Measurements from ENCODE around the gene RHOU.
"Not testable (repeated sequence)": the region's sequence is repeated elsewhere in the genome, so short reads cannot be mapped to it uniquely, and the experiment has no call there.

The RHOU gene

DNA sequence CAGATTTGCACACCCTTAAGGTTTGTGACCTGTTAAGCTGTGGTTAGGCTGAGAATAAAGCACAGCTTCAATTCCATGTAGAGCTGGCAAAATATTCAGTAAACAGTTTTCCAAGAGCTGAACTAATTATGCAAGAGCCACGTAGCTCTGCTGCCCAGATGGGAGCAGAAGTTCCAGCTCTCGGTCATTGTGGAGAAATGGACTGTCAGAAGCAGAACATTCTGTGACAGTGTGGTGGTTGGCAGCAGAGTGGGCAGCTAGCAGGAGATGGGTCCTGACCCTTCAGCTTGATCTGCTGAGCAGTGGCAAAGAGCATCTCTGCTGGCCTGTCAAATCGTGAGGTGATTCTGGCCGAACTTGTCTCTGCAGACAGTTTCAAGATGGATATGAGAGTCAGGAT is 23.2 kb downstream of the RHOU start:
- no peak for DNase-seq (ENCODE audit: low read depth)

DNA sequence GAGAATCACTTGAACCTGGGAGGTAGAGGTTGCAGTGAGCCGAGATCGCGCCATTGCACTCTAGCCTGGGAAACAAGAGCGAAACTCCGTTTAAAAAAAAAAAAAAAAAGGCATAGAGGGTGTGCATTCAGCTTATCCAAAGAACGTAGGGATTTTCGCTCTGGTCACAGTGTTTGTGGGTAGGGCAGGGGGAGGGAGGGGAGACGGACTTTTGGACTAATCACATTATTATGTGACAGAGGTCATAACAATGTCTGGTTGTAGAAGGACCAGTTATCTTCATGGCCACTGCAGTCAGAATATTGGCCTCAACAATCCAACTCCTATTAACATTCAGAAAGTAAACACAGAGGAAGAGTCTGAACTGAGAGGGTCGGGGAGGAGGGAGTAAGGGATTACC is 25.7 kb downstream of the RHOU start:
- no peak for DNase-seq (ENCODE audit: low read depth)

DNA sequence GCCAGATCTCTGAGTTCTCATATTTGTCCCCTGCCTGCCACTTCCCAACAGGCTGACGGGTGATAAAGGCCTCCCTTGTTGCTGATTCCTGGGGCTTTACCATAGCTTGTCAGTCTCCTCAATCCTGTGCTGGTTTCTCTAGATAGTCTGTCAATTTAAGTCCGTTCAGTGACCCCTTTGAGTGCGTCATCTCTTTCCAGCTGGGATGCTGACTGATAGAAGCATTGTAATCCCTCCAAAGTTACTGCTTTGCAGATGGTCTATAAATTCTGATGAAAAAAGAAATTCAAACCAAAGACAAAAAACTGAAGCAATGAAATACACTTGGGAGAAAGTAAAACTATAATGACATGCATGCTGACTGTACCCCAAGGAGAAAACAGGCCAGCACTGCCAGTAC is 28.3 kb downstream of the RHOU start:
- no peak for DNase-seq (ENCODE audit: low read depth)

DNA sequence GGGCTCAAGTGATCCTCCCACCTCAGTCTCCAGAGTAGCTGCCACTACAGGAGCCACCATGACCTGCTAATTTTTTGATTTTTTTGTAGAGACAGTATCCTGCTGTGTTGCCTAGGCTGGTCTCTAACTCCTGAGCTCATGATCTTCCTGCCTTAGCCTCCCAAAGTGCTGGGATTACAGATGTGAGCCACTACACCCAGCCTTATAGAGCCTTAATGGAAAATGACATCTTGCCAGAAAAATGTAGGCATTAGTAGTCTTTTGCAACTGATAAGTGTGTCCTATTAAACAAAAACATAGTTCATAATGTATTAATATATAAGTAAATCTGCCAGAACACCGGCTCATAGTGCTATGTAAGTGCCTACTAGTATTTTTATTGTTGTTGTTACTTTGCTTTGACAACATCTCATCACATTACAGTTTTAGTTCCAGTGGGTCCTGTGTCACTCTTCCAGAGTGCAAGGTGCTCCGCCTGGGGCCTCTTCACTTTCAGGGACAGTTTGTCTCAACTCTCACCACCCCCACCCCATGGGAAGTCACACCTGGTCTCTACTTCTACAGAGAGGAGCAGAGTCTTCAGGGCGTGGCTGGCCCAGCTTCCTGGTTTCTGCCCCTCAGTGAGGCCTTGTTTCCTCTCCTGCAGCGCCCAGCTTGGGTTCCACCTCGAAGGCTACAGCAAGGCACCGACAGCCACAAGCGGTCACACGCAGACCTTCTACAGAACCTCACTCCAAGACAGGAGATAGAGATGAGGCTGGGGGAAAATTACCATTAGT is 30.1 kb downstream of the RHOU start:
- DNase-seq (ENCODE audit: low read depth): no peak

DNA sequence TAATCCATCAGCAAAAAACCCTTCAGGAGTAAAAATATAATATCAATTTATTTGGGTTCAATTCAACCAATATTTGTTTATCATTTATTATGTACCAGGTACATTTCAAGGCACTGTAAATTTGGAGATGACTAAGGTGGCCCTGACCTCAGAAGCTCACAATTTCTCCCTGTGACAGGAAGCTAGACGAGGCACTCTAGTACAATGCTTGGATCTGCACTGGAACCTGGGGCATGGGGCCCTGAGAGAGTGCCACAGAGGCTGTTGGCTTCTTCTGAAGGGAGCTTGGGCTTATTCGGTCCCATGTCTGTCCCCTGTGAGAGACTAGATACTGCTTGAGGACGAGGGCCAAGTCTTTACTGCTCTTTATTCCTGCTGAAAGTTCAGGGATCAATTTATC is 31.5 kb downstream of the RHOU start:
- no peak for DNase-seq (ENCODE audit: low read depth)

DNA sequence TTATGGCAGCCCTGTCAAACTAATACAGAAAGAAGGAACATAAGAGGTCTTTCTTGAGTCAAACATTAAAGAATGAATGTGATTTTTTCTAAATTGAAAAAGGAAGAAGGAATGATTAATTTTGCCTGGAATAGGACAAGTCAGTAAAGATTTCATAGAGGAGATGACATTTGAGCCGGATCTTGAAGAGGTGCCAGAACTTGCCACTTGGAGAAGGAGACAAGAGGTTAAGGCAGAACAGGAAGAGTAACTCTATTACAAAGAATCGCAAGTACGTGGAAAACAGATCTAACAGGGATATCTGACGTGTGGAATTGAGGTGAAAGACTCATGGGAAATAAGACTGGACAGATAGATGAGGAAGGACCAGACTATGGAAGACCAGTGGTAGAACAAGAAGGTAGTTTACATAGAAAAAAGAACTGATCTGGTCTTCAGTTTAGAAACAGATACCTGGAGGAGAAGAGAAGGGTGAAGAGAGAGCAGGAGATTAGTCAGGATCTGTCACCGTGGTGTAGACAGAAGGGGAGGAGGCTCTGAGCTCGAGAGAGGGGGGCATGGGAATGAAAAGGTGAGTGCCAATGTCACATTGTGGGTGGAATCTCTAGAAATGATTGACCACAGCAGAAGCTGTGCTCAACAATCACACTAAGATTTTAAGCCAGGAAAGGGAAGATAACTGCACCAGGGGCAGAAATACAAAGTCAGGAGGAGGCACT is 32.5 kb downstream of the RHOU start:
- DNase-seq (ENCODE audit: low read depth): no peak

DNA sequence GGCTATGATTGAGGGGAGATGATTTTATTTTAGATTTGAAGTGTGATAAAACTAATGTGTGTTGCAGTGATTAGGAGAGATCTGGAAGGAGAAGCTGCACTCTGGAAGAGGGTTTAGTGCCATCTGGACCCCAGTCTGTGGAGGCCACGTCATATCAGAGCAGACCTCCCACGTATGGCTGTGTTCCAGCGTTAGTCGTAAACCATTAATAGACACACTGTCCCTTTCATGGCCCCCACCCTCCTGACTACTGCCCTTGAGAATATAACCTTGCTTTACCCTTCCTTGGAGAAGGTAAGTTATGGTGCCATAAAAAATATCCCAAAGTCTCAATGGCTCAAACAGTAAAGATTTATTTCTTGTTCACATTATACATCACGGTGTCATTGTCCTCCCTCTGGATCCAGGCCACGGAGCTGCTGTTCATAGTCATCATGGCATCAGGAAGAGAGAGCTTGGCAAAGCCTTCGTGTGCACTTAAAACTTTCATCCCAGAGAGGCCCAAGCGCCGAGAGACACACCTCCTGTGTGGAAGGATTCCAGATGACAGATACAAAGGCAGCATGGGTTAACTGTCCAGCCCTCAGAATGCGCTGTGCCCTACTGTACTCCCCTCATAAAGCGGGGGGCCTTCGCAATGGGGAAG is 33.2 kb downstream of the RHOU start:
- DNase-seq (ENCODE audit: low read depth): no peak

DNA sequence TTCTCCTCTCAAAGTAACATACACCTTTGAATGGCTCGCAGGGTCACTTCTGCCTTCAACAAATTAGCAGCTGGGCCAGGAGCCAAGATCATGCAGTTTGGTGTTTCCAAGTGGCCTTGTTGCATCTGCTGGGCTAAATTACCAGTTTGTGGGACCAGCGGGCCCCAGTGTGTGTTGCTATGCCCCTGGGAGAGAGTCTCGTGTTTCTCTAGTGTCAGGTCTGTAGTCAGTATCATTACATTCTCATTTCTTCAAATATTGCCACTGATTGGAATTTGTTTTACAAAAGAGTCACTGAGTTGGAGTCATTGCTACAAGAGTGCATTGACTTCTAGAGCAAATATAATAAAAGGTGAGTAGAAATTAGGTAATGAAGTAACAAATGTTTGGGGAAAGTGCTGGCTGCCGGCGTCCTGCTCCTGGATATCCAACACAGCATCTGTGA is 35.5 kb downstream of the RHOU start:
- DNase-seq (ENCODE audit: low read depth): no peak

DNA sequence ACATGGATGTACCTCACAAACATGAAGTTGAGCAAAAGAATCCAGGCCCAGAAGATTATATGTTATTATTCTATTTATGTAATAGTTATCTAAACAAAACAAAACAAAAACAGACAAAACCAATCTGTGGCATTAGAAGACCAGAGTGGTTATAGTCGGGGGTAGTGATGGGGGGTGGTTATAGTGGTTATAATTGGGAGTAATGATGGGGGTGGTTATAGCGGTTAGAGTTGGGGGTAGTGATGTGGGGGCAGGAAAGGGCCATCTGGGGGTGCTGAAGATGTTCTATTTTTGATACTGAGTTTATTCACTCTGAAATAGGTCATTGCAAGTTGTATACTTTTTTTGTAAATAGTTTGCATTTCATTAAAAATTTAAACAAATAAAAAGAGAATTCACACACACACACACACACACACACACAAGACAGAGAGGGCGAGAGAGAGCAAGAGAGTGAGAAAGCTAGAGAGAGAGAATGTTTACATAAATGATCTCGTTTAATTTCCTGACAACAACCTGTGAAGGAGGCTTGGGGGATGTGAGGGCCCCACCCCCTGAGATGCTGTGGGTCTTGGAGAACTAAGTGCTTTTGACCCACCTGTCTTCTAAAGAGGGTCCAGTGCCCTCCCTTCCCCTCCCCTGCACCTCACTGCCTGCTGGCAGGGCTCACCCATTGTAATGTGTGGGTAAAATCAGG is 37.4 kb downstream of the RHOU start:
- no peak for DNase-seq (ENCODE audit: low read depth)

DNA sequence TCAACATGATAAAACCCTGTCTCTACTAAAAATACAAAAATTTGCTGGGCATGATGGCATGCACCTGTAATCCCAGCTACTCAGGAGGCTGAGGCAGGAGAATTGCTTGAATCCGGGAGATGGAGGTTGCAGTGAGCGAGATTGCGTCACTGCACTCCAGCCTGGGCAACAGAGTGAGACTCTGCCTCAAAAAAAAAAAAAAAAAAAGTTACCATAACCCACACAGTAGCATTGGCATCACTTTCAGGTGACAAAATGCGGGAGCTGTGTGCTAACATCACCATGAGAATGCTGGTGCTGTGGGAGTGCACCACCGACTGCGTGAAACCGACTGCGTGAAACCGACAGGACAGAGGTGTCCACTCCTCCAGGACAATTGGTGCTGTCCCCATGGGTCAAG is 40.7 kb downstream of the RHOU start:
- DNase-seq (ENCODE audit: low read depth): not testable (repeated sequence)

DNA sequence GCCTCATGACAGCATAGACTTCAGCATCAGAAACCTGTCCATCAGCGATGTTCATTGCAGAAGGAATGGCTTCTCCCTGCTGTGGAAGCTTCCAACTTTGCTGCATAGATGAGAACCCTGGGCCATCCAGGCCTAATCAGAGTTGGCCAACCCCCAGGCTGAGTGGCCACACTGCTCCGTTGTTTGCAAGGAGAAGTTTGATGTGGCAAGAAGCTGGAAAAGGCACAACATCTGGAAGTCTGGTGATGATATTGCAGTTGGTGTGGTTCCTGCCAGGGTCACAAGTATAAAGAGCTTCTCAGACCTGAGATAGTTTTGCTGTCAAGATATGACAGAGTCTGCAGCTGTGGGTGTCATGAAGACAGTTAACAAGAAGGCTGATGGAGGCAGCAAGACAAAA is 41.2 kb downstream of the RHOU start:
- no peak for DNase-seq (ENCODE audit: low read depth)

DNA sequence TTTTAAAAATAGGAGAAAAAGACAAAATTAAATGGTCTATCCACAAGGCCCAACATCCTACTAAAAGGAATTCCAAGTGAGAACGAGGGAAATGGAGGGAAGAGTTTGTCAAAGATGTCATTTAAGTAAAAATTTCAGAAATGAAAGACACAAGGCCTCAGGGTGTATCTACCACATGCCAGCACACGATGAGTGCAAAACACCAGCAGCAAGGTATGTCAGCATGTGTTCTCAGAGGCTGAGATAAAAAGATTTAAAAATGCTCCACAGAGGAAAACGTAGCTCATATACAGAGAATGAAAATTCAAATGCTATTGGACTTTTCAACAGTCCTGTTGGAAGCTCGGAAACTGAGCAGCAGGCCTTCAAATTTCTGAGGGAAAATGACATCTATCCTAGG is 42.0 kb downstream of the RHOU start:
- no peak for DNase-seq (ENCODE audit: low read depth)

DNA sequence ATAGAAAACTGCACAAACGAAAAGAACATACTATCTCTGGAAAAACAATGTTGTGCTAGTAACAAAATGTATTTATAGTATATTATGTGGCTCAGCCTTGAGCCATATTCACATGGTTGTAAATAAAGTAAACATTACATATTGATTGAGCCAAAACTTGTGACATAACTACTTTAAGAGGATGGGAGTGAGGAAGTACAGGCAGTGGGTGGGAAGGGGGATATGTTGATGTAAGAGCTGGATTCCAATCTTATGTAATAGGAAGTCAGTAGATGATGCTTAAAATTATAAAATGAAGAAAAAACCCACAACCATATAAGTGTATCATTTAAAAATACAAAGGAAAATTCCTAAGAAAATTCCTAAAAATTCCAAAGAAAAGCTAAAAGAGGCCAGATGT is 42.7 kb downstream of the RHOU start:
- DNase-seq (ENCODE audit: low read depth): no peak

DNA sequence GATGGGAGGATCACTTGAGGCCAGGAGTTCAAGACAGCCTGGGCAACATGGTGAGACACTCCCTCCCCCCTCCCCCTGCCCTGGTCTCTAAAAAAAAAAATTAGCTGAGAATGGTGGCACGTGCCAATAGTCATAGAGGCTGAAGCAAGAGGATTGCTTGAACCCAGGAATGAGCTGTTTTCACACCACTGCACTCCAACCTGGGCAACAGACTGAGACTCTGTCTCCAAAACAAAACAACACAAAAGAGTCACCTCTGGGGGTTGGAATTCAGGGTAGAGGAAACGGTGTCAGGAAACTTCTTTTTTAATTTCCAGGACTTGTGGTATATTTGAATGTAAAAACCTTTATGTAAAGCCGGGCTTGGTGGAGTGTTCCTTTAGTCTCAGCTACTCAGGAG is 43.2 kb downstream of the RHOU start:
- DNase-seq (ENCODE audit: low read depth): no peak

DNA sequence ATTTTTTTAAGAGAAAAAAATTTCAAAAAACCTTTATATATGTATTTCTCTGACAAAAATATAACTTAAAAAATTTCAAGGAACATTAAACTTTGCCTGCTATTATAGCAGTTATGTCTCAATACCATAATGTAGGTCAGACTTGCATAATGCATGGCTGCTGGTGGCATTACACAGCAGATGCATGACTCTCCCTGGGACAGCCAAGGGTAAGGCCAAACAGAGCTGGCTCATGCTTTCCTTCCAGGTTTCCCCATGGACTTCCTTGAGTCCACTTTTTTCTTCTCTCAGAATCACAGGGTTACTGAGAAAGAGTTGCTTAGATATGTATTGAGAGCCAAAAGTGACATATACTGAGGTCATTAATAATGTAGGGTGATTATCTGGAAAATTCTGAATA is 43.7 kb downstream of the RHOU start:
- DNase-seq (ENCODE audit: low read depth): no peak

DNA sequence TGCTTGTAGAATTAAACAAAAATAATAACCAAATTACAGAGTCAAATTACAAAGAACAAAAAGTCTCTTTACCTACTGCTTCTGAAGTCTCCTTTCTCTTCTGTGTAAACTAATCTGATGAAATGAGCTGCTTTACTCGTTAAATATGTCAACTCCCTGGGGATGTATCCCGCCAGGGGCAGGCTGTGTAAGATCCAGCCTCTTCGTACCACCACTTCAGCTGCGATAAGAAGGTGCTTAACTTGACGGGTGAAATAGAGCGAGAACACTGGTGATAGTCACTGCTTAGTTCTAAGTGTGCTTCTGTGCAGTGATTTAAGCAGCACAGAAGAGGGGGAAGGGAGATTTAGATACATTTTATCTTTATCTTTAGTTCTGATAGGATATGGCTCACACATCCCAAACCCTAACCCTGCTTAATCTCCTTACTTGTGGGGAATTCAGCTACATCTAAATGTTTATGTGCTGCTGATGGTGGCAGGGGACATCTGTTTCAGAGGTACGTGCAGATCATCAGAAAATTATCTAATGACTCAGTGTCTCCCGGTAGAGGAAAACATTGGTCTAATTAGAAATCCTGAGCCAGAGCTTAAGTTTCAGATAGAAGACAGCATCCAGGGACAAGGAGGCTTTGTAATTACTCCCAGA is 46.0 kb downstream of the RHOU start:
- DNase-seq (ENCODE audit: low read depth): no peak

DNA sequence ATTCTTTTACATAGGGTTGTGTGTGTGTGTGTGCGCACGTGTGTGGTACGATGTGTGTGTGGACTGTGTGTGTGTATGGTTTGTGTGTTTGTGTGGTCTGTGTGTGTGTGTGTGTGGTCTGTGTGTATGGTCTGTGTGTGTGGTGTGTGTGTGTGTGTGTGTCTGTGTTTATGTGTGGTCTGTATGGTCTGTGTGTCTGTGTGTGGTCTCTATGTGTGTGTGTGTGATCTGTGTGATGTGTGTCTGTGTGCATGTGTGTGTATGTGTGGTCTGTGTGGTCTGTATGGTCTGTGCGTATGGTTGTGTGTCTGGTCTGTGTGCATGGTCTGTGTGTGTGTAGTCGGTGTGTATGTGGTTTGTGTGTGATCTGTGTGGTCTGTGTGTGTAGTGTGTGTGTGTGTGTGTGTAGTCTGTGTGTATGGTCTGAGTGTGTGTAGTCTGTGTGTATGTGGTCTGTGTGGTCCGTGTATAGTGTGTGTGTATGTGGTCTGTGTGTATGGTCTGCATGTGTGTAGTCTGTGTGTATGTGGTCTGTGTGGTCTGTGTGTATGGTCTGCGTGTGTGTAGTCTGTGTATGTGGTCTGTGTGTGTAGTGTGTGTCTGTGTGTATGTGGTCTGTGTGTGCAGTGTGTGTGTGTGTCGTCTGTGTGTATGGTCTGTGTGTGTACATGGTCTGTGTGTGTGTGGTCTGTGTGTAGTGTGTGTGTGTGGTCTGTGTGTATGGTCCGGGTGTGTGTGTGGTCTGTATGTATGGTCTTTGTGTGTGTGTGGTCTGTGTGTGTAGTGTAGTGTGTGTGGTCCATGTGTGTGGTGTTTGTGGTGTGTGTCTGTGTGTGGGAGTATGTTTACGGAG is 46.8 kb downstream of the RHOU start:
- no peak for DNase-seq (ENCODE audit: low read depth)

DNA sequence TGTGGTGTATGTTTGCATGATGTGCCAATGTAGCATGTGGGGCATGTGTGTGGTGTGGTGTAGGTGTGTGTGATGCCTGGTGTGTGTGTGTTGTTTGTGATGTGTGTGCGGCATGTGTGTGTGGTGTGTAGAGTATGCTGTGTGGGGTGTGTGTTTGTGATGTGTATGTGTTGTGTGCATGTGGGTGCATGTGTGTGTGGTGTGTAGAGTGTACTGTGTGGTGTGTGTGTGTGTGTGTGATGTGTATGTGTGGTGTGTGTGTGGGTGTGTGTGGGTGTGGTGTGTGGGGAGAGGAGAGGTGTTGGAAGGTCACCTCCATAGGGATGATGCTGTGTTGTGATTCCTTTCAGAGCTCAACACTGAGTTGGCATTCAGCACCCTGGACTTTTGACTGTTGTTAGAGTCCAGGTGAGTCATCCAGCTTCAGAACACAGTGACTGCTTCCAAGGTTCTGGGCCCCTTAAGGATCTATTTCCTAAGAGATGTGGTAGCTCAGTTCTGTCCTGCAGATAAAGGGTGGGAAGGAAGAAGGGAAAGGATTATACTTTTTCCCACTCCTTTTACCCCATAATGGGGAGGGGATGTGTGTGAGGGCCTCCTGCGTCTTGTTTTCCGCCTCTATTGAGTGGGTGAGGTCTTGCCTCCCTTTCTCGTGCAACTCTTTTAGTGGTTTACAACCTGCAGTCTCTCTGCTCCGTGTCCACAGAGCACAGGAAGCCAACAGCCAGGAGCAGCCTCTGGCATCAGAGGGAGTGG is 47.6 kb downstream of the RHOU start:
- no peak for DNase-seq (ENCODE audit: low read depth)

DNA sequence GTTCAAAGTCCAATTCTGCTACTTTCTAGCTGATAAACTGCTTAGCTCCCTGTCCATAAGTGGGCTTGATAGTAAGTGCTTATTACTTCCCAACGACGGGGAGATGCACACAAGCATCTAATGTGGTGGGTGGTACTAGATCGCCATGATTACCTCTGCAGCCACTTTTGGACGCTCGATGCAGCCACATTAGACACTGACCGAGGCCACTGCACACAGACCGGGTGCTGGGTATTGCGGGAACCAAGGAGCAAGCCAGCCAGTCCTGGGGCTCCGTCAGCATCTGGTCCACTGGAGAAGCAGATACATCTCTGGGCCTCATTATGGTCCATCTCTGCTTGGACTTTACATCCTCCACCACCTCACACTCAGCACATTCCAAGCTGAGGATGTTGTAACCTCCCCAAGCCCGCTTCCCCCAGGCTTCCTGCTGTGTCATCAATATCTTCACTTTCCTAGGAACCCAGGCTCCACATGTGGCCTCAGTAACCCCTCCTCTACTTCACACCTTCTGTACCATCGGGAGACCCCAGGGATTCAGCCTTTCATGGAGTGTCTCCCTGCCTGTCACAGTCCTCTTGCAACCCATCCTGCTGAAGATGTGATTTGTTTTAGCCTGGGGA is 48.2 kb downstream of the RHOU start:
- DNase-seq (ENCODE audit: low read depth): no peak

DNA sequence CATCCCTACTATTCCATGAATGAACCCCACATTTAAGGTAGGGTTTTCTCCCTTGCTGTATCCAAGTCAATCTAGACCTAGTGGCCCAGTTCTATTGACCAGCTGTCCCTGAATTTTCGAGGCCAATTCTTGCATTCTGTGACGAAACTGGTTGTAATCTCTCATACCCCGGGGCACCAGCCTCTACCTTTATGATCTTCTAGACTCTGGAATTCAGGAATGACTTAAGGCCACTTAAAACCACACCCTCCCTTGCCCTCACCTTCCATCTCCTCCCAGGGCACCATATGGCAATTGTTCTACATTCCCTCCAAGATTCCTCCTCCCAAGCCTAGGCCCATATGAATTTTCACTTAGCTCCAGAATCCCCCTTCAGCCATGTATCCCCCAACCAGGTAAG is 48.9 kb downstream of the RHOU start:
- DNase-seq (ENCODE audit: low read depth): no peak

Data from fibroblast of gingiva (primary cell).